CD4-positive, alpha-beta T cell (primary cell): Measurements from ENCODE around the gene ZBTB20. TPM values are rescaled to one million over a fixed set of nuclear protein-coding genes. Genes with fewer than 3 reads are reported as not detected.
"Not testable (repeated sequence)": the region's sequence is repeated elsewhere in the genome, so short reads cannot be mapped to it uniquely, and the experiment has no call there.

Experiments used
- ATAC-seq: fragments of 200-7000 bp; cut with Tn5 transposase; one replicate; pipeline ENCODE4 v1.10.0; 2022; ENCODE audit warnings: mild to moderate bottlenecking; ENCODE audit not compliant: poor library complexity
- CTCF ChIA-PET: fragments of 350-600 bp; sonication (Branson Sonifier 250); formaldehyde crosslinking; loops from one replicate; lab custom pipeline; 2021; ENCODE audit warnings: antibody characterized with exemption, inconsistent platforms; lab: Charles Lee
- POLR2A ChIA-PET: fragments of 350-600 bp; sonication (Branson Sonifier 250); formaldehyde crosslinking; loops from one replicate; lab custom pipeline; 2021; ENCODE audit warnings: antibody characterized with exemption, inconsistent platforms; lab: Charles Lee
- DNase-seq, 14 experiments: peaks; one replicate each; pipeline ENCODE4 v3.0.0-alpha.2; 2013 to 2020; ENCODE audit warnings: mixed read lengths in 2 of 14
- H3K27ac ChIP-seq, 2 donors: one replicate each; pipeline versions ENCODE4 v1.5.1 to v1.7.0; 2013; ENCODE audit warnings: low read length in 2 of 2, low read depth in 1 of 2, mild to moderate bottlenecking in 1 of 2
- H3K27me3 ChIP-seq, 2 experiments: 1 replicate in 1 of 2; 2 replicates in 1 of 2; pipeline versions ENCODE4 v1.6.1 to v1.7.0; 2013; ENCODE audit warnings: low read length in 2 of 2, control low read depth in 1 of 2, mild to moderate bottlenecking in 1 of 2, moderate library complexity in 1 of 2; ENCODE audit not compliant: insufficient read depth in 2 of 2, control insufficient read depth in 1 of 2
- H3K36me3 ChIP-seq: one replicate; pipeline ENCODE4 v1.6.1; 2013; ENCODE audit warnings: low read length, control low read depth; ENCODE audit not compliant: insufficient read depth
- H3K4me1 ChIP-seq: one replicate; pipeline ENCODE4 v1.6.1; 2013; ENCODE audit warnings: low read length, control low read depth; ENCODE audit not compliant: insufficient read depth
- H3K4me3 ChIP-seq: one replicate; pipeline ENCODE4 v1.5.1; 2013; ENCODE audit warnings: mild to moderate bottlenecking, low read length, moderate library complexity
- H3K9me3 ChIP-seq, 2 experiments: 1 replicate in 1 of 2; 2 replicates in 1 of 2; pipeline versions ENCODE4 v1.6.1 to v1.7.0; 2013; ENCODE audit warnings: low read length in 2 of 2, mild to moderate bottlenecking in 2 of 2, control low read depth in 1 of 2, moderate library complexity in 1 of 2; ENCODE audit not compliant: control insufficient read depth in 1 of 2, insufficient read depth in 1 of 2
- H3K27ac Mint-ChIP-seq: one replicate; pipeline ENCODE4 v1.8.0; 2020; ENCODE audit warnings: mixed read lengths
- H3K27me3 Mint-ChIP-seq: one replicate; pipeline ENCODE4 v1.8.0; 2021; ENCODE audit warnings: mixed read lengths
- H3K36me3 Mint-ChIP-seq: one replicate; pipeline ENCODE4 v1.8.0; 2021; ENCODE audit warnings: low read depth, mixed read lengths
- H3K4me1 Mint-ChIP-seq: one replicate; pipeline ENCODE4 v1.8.0; 2021; ENCODE audit warnings: low read depth, mixed read lengths
- H3K4me3 Mint-ChIP-seq: one replicate; pipeline ENCODE4 v1.8.0; 2020; ENCODE audit warnings: mild to moderate bottlenecking, mixed read lengths
- H3K9me3 Mint-ChIP-seq: one replicate; pipeline ENCODE4 v1.8.0; 2020; ENCODE audit warnings: mixed read lengths
- CTCF ChIP-seq: fragments of 200-600 bp; IDR thresholded peaks from one replicate; pipeline ENCODE4 v1.8.0; 2022; ENCODE audit warnings: antibody characterized with exemption, mild to moderate bottlenecking
- intact Hi-C, 2 experiments: fragments of 100-400 bp; cut with DNase I in 1 of 2; cut with micrococcal nuclease in 1 of 2; formaldehyde crosslinking; loops; one replicate each; pipeline versions ENCODE4 v1.15.1 to v1.9.0; 2023 to 2025; cut with DNase I, micrococcal nuclease
- total RNA-seq, 174 experiments: library from RNA in 2 of 174; stranded (reverse) in 2 of 174; gene quantifications; one replicate each; pipeline ENCODE4 v1.2.3 and lab custom pipeline; 2021 to 2026

The ZBTB20 gene
- total RNA-seq, 2 experiments from 2014 or later = 41.6 to 47.4 TPM

GRCh38 chr3:115110830-115111229 lies 36.3 kb downstream of the ZBTB20 start:
- no peak overlapping the region for H3K4me3 Mint-ChIP-seq
- no peak overlapping the region for H3K27ac Mint-ChIP-seq
- H3K36me3 ChIP-seq = no peaks in the 10 kb centered on the region
- ChIA-PET CTCF (no interaction called here), POLR2A (no interaction called here)
- no peak for ATAC-seq
- no peak for TF ChIP-seq CTCF
- intact Hi-C loops = no loop called here
- no peak for DNase-seq
- no peaks in the 10 kb centered on the region for H3K4me1 ChIP-seq
- H3K36me3 Mint-ChIP-seq = peaks cover 29% of the 10 kb centered on the region
- no peak overlapping the region for H3K4me3 ChIP-seq
- no peaks in the 10 kb centered on the region for H3K9me3 ChIP-seq
- H3K27me3 ChIP-seq = no peaks in the 10 kb centered on the region
- no peak overlapping the region for H3K27ac ChIP-seq
- H3K9me3 Mint-ChIP-seq = no peaks in the 10 kb centered on the region
- H3K4me1 Mint-ChIP-seq = peaks cover 14% of the 10 kb centered on the region
- no peaks in the 10 kb centered on the region for H3K27me3 Mint-ChIP-seq

GRCh38 chr3:115110066-115110465 lies 37.0 kb downstream of the ZBTB20 start:
- DNase-seq, H3K9me3 ChIP-seq, ATAC-seq, CTCF ChIA-PET, intact Hi-C loops, POLR2A ChIA-PET, H3K27me3 ChIP-seq, H3K36me3 ChIP-seq, H3K4me3 ChIP-seq, H3K27ac ChIP-seq, H3K4me3 Mint-ChIP-seq, H3K4me1 ChIP-seq, H3K9me3 Mint-ChIP-seq, H3K27me3 Mint-ChIP-seq, H3K27ac Mint-ChIP-seq: not testable (repeated sequence)
- H3K36me3 Mint-ChIP-seq = peaks cover 29% of the 10 kb centered on the region
- peaks cover 14% of the 10 kb centered on the region for H3K4me1 Mint-ChIP-seq

- intact Hi-C loops = no loop called here
- H3K4me1 Mint-ChIP-seq = peaks cover 14% of the 10 kb centered on the region
- Histone ChIP-seq H3K4me3 (no peak overlapping the region), H3K27ac (no peak overlapping the region), H3K9me3 (no peaks in the 10 kb centered on the region), H3K4me1 (no peaks in the 10 kb centered on the region), H3K27me3 (no peaks in the 10 kb centered on the region), H3K36me3 (peaks cover 2% of the 10 kb centered on the region)
- ATAC-seq = no peak
- H3K9me3 Mint-ChIP-seq = no peaks in the 10 kb centered on the region
- ChIA-PET POLR2A (interaction anchor here (0.9 kb wide), 1 partner anchor 55 kb away, joined by 4 read pairs; no protein-coding TSS in a partner anchor), CTCF (no interaction called here)
- H3K36me3 Mint-ChIP-seq = peaks cover 40% of the 10 kb centered on the region
- H3K27me3 Mint-ChIP-seq = no peaks in the 10 kb centered on the region
- TF ChIP-seq CTCF = no peak
- no peak for DNase-seq
- no peak overlapping the region for H3K27ac Mint-ChIP-seq
- no peak overlapping the region for H3K4me3 Mint-ChIP-seq
Measured at GRCh38 chr3:115108614-115109013, 38.5 kb downstream of the ZBTB20 start.

GRCh38 chr3:115102046-115102445 lies 45.0 kb downstream of the ZBTB20 start:
- Mint-ChIP-seq H3K4me3 (peak overlapping the region; percentile 38), H3K27me3 (no peaks in the 10 kb centered on the region), H3K4me1 (peaks cover 50% of the 10 kb centered on the region), H3K27ac (peak overlapping the region; percentile 86), H3K9me3 (no peaks in the 10 kb centered on the region), H3K36me3 (peaks cover 32% of the 10 kb centered on the region)
- ChIA-PET POLR2A (interaction anchor here (3.7 to 4.5 kb wide), 2 partner anchors 44 to 63 kb away, joined by 36 to 135 read pairs; partner anchors contain the start of gene ZBTB20), CTCF (interaction anchor here (2.4 kb wide), 1 partner anchor 10 kb away, joined by 7 read pairs; no protein-coding TSS in a partner anchor)
- Histone ChIP-seq H3K27ac (no peak overlapping the region), H3K9me3 (no peaks in the 10 kb centered on the region), H3K27me3 (no peaks in the 10 kb centered on the region), H3K36me3 (peaks cover 2% of the 10 kb centered on the region), H3K4me1 (peaks cover 2% of the 10 kb centered on the region), H3K4me3 (no peak overlapping the region)
- intact Hi-C loops = loop anchor here in 1 of 2 experiments (5.0 kb wide), 1 partner anchor 680 kb away; no protein-coding TSS in a partner anchor
- no peak for DNase-seq
- TF ChIP-seq CTCF = no peak
- no peak for ATAC-seq
